HCT116 (cell line): Measurements from ENCODE around the gene ETHE1. TPM values are rescaled to one million over a fixed set of nuclear protein-coding genes. Genes with fewer than 3 reads are reported as not detected.

Source experiments
- ATAC-seq: fragments of 200-7000 bp; cut with Tn5 transposase; 2 replicates; pipeline ENCODE4 v1.9.1; 2020; ENCODE audit warnings: mild to moderate bottlenecking, moderate library complexity
- BruUV-seq: library from RNA; stranded (reverse); fragments of 400-500 nt; replicated peaks from 2 replicates; lab custom pipeline; 2021; lab: Mats Ljungman, UMichigan
- CTCF ChIA-PET: fragments of 300-600 bp; sonication (Branson Sonifier 250); formaldehyde crosslinking; loops from one replicate; lab custom pipeline; 2021; ENCODE audit warnings: antibody characterized with exemption; lab: Charles Lee
- POLR2A ChIA-PET: fragments of 300-600, 350-600 bp; sonication (Branson Sonifier 250); formaldehyde crosslinking; loops from one replicate; lab custom pipeline; 2021; ENCODE audit warnings: antibody characterized with exemption; lab: Charles Lee
- RAD21 ChIA-PET, 2 experiments: fragments of 300-600 bp; sonication (Branson Sonifier 250); formaldehyde crosslinking; loops; one replicate each; lab custom pipeline; 2023; ENCODE audit warnings: low total read pairs in 2 of 2; ENCODE audit not compliant: uncharacterized antibody in 2 of 2, unreplicated experiment in 2 of 2, low non-redundant PET in 1 of 2; lab: Charles Lee
- DNase-seq: peaks from one replicate; pipeline ENCODE4 v3.0.0-alpha.2; 2010; ENCODE audit warnings: low read depth, low spot score
- H2AFZ ChIP-seq: fragments of 200-600 bp; shearing (Covaris generic), sonication (generic); 2 replicates; pipeline ENCODE4 v1.6.1; 2017; ENCODE audit warnings: low read depth, mixed run types, mixed read lengths, antibody characterized with exemption, low read length; ENCODE audit not compliant: poor library complexity, severe bottlenecking
- H3K27ac ChIP-seq: 2 replicates; pipeline ENCODE4 v1.5.1; 2012; ENCODE audit warnings: low read depth, low read length
- H3K27me3 ChIP-seq: fragments of 200-600 bp; sonication (generic); 2 replicates; pipeline ENCODE4 v1.6.1; 2016; ENCODE audit warnings: mixed run types, low read length, mixed read lengths; ENCODE audit not compliant: insufficient read depth
- H3K36me3 ChIP-seq, 2 experiments: fragments of 200-500 bp in 1 of 2; fragments of 200-600 bp in 1 of 2; sonication (Bioruptor generic) in 1 of 2; sonication (generic) in 1 of 2; 2 replicates each; pipeline versions ENCODE4 v1.5.1 to v1.6.1; 2014 to 2016; ENCODE audit warnings: low read length in 2 of 2, inconsistent platforms in 1 of 2, mixed read lengths in 1 of 2, mixed run types in 1 of 2; ENCODE audit not compliant: insufficient read depth in 2 of 2, control insufficient read depth in 1 of 2
- H3K4me1 ChIP-seq, 2 experiments: fragments of 200-600 bp in 1 of 2; sonication (generic) in 1 of 2; 2 replicates each; pipeline versions ENCODE4 v1.5.1 to v1.6.1; 2012 to 2017; ENCODE audit warnings: low read length in 2 of 2, inconsistent platforms in 1 of 2, mild to moderate bottlenecking in 1 of 2, mixed read lengths in 1 of 2, mixed run types in 1 of 2, moderate library complexity in 1 of 2; ENCODE audit not compliant: insufficient read depth in 2 of 2, control insufficient read depth in 1 of 2
- H3K4me2 ChIP-seq: fragments of 200-600 bp; sonication (generic); 2 replicates; pipeline ENCODE4 v1.6.1; 2017; ENCODE audit warnings: mixed run types, low read length, mixed read lengths
- H3K4me3 ChIP-seq, 2 experiments: fragments of 200-600 bp in 1 of 2; sonication (generic) in 1 of 2; replicated peaks in 1 of 2; 2 replicates each; pipeline ENCODE4 v1.5.1; 2011 to 2016; ENCODE audit warnings: low read length in 2 of 2, control low read depth in 1 of 2, low read depth in 1 of 2, mild to moderate bottlenecking in 1 of 2, mixed read lengths in 1 of 2, mixed run types in 1 of 2
- H3K79me2 ChIP-seq: fragments of 200-600 bp; sonication (generic); 2 replicates; pipeline ENCODE4 v1.6.1; 2017; ENCODE audit warnings: mild to moderate bottlenecking, mixed run types, low read length, moderate library complexity, mixed read lengths; ENCODE audit not compliant: insufficient read depth
- H3K9ac ChIP-seq: fragments of 200-600 bp; sonication (generic); 2 replicates; pipeline ENCODE4 v1.6.1; 2016; ENCODE audit warnings: low read length, mixed read lengths
- H3K9me2 ChIP-seq: fragments of 200-600 bp; sonication (generic), shearing (Covaris generic); 2 replicates; pipeline ENCODE4 v1.6.1; 2017; ENCODE audit warnings: mixed run types, mild to moderate bottlenecking, moderate library complexity; ENCODE audit not compliant: insufficient read depth
- H3K9me3 ChIP-seq, 2 experiments: fragments of 200-500 bp in 1 of 2; fragments of 200-600 bp in 1 of 2; sonication (Bioruptor generic) in 1 of 2; sonication (generic) in 1 of 2; 2 replicates each; pipeline ENCODE4 v1.6.1; 2014 to 2017; ENCODE audit warnings: low read length in 2 of 2, mixed read lengths in 2 of 2, inconsistent platforms in 1 of 2, low read depth in 1 of 2, mild to moderate bottlenecking in 1 of 2, mixed run types in 1 of 2, moderate library complexity in 1 of 2; ENCODE audit not compliant: control insufficient read depth in 1 of 2, insufficient read depth in 1 of 2
- H4K20me1 ChIP-seq: fragments of 200-600 bp; sonication (generic), shearing (Covaris generic); 2 replicates; pipeline ENCODE4 v1.6.1; 2017; ENCODE audit warnings: mixed run types, mild to moderate bottlenecking, moderate library complexity; ENCODE audit not compliant: insufficient read depth
- CEBPB ChIP-seq: IDR thresholded peaks from 2 replicates; pipeline ENCODE4 v1.6.1; 2012; ENCODE audit warnings: low read depth
- EZH2 ChIP-seq: fragments of 200-600 bp; sonication (generic); IDR thresholded peaks from 2 replicates; pipeline ENCODE4 v1.6.1; 2017; ENCODE audit warnings: antibody characterized with exemption, mixed run types
- EZH2phosphoT487 ChIP-seq: fragments of 200-600 bp; IDR thresholded peaks from 2 replicates; pipeline ENCODE4 v1.6.1; 2018; ENCODE audit warnings: antibody characterized with exemption, borderline replicate concordance
- FOSL1 ChIP-seq: IDR thresholded peaks from 2 replicates; pipeline ENCODE4 v1.6.1; 2012; ENCODE audit warnings: low read depth
- JUND ChIP-seq: IDR thresholded peaks from 2 replicates; pipeline ENCODE4 v1.6.1; 2012
- MAX ChIP-seq: IDR thresholded peaks from 2 replicates; pipeline ENCODE4 v1.6.1; 2012
- POLR2AphosphoS5 ChIP-seq: IDR thresholded peaks from 2 replicates; pipeline ENCODE4 v1.6.1; 2011; ENCODE audit warnings: mild to moderate bottlenecking, low read depth, low read length, moderate library complexity
- REST ChIP-seq: IDR thresholded peaks from 2 replicates; pipeline ENCODE4 v1.6.1; 2012; ENCODE audit warnings: low read depth
- TCF7L2 ChIP-seq: IDR thresholded peaks from 2 replicates; pipeline ENCODE4 v1.7.0; 2011; ENCODE audit warnings: borderline replicate concordance, inconsistent platforms; ENCODE audit not compliant: insufficient read depth, insufficient read length; ENCODE audit errors: extremely low read depth
- ZBTB33 ChIP-seq: IDR thresholded peaks from 2 replicates; pipeline ENCODE4 v1.6.1; 2011; ENCODE audit warnings: mild to moderate bottlenecking, low read length, moderate library complexity; ENCODE audit not compliant: insufficient replicate concordance; ENCODE audit errors: extremely low read depth
- ZNF274 ChIP-seq: fragments of 200-500 bp; sonication (Bioruptor generic); IDR thresholded peaks from 2 replicates; pipeline ENCODE4 v1.6.1; 2014; ENCODE audit warnings: mild to moderate bottlenecking, low read depth, low read length, inconsistent platforms
- intact Hi-C: fragments of 100-400 bp; cut with micrococcal nuclease; formaldehyde crosslinking; loops from 2 replicates; pipeline ENCODE4 v1.10.0; 2022
- total RNA-seq: library from RNA; stranded (reverse); gene quantifications from one replicate; pipeline ENCODE4 v1.2.1, GENCODE V29; 2021; ENCODE audit not compliant: unreplicated experiment

Gene ETHE1
- total RNA-seq, 1 experiment from 2014 or later: 64.3 TPM

- TF ChIP-seq REST (no peak), ZBTB33 (no peak), ZNF274 (no peak), CEBPB (no peak)
Observed at GRCh38 chr19:43552198-43552450, 25.1 kb upstream of the ETHE1 start (continued).

GRCh38 chr19:43551399-43552197 is 24.6 kb upstream of the ETHE1 start:
- no peaks in the 10 kb centered on the region for H3K4me1 ChIP-seq
- no peaks in the 10 kb centered on the region for H3K9me3 ChIP-seq
- no peaks in the 10 kb centered on the region for H3K9me2 ChIP-seq
- no peak for ATAC-seq
- CTCF ChIA-PET: no interaction called here
- peaks cover 5 to 10% of the 10 kb centered on the region in 2 experiments; a peak in 3 of 4 replicates for H3K36me3 ChIP-seq
- DNase-seq: no peak
- no peaks in the 10 kb centered on the region for H3K27me3 ChIP-seq
- no peaks in the 10 kb centered on the region for H3K79me2 ChIP-seq
- no peak overlapping the region for H3K4me3 ChIP-seq
- no peak overlapping the region for H3K27ac ChIP-seq
- RAD21 ChIA-PET: no interaction called here
- no peak overlapping the region for H2AFZ ChIP-seq
- no peak overlapping the region for H3K4me2 ChIP-seq
- POLR2A ChIA-PET: no interaction called here
- no TSS peak for BruUV-seq
- H4K20me1 ChIP-seq: no peaks in the 10 kb centered on the region
- H3K9ac ChIP-seq: no peak overlapping the region
- intact Hi-C loops: no loop called here
- no peak for TF ChIP-seq EZH2
- TF ChIP-seq POLR2AphosphoS5: no peak
- no peak for TF ChIP-seq CEBPB
- no peak for TF ChIP-seq ZBTB33
- TF ChIP-seq MAX: no peak
- TF ChIP-seq REST: no peak
- TF ChIP-seq TCF7L2: no peak
- no peak for TF ChIP-seq ZNF274
- no peak for TF ChIP-seq JUND
- TF ChIP-seq EZH2phosphoT487: no peak
- no peak for TF ChIP-seq FOSL1
